Ovary (tissue), 9 donors: ENCODE measurements around the gene ATRN. TPM values are rescaled to one million over a fixed set of nuclear protein-coding genes. Genes with fewer than 3 reads are reported as not detected.
"Not testable (repeated sequence)": the region's sequence is repeated elsewhere in the genome, so short reads cannot be mapped to it uniquely, and the experiment has no call there.

ENCODE experiments used
- DNase-seq, 5 donors: peaks; one replicate each; pipeline ENCODE4 v3.0.0-alpha.2; 2019 to 2020
- H3K27ac ChIP-seq, 2 donors: fragments of 200-600 bp; one replicate each; pipeline versions ENCODE4 v1.5.1 to v1.8.0; 2019 to 2022
- H3K27me3 ChIP-seq: fragments of 200-600 bp; one replicate; pipeline ENCODE4 v1.8.0; 2022
- H3K36me3 ChIP-seq: fragments of 200-600 bp; sonication (generic); one replicate; pipeline ENCODE4 v1.5.1; 2019
- H3K4me1 ChIP-seq: one replicate; pipeline ENCODE4 v1.8.1; 2013; ENCODE audit warnings: mild to moderate bottlenecking, moderate library complexity; ENCODE audit not compliant: insufficient read depth
- H3K4me3 ChIP-seq: fragments of 200-600 bp; sonication (generic); one replicate; pipeline ENCODE4 v1.5.1; 2017
- H3K9me3 ChIP-seq, 2 donors: fragments of 200-600 bp in 1 of 2; sonication (generic) in 1 of 2; one replicate each; pipeline versions ENCODE4 v1.5.1 to v1.8.1; 2013 to 2019; ENCODE audit warnings: mild to moderate bottlenecking in 1 of 2, moderate library complexity in 1 of 2
- CTCF ChIP-seq, 3 donors: fragments of 450-650 bp in 2 of 3; fragments of 200-600 bp in 1 of 3; IDR thresholded peaks; one replicate each; pipeline versions ENCODE4 v1.5.1 to v1.8.0; 2016 to 2022; ENCODE audit warnings: antibody characterized with exemption in 3 of 3, mild to moderate bottlenecking in 1 of 3
- EP300 ChIP-seq: sonication (generic); formaldehyde crosslinking; IDR thresholded peaks from one replicate; pipeline ENCODE4 v1.6.1; 2017; ENCODE audit warnings: antibody characterized with exemption
- POLR2A ChIP-seq: fragments of 450-650 bp; IDR thresholded peaks from one replicate; pipeline ENCODE4 v1.6.1; 2017; ENCODE audit warnings: antibody characterized with exemption, mild to moderate bottlenecking, moderate library complexity
- WGBS, 3 donors: extraction: QIAGEN DNeasy Blood & Tissue Kit in 1 of 3; methylation state at CpG; one replicate each; pipeline versions ENCODE4 v1.1.5 to v1.1.7; 2013 to 2017; 5-methylcytosine and 5-hydroxymethylcytosine counted together
- intact Hi-C, 4 donors: fragments of 100-400 bp; cut with DNase I; formaldehyde crosslinking; loops; one replicate each; pipeline versions ENCODE4 v1.11.0 to v1.15.1; 2022 to 2023
- polyA plus RNA-seq, 2 donors: library from polyadenylated mRNA; stranded (reverse); fragments of 200-250 nt in 1 of 2; fragments of 350-450 nt in 1 of 2; fragmentation: Illumina TruSeq in 1 of 2; extraction: RNeasy Lipid Tissue Mini Kit (QIAGEN cat#74804) in 1 of 2; gene quantifications; one replicate each; pipeline ENCODE4 v1.2.3, GENCODE V29; 2013 to 2014
- total RNA-seq, 7 donors: library from RNA; depleted of rRNA in 2 of 7; stranded (reverse); fragments of >200 nt in 2 of 7; fragmentation: NEBNext Ultra II Directional in 3 of 7; extraction: Animal tissue kit (Norgen Biotek cat#: 25700) in 3 of 7; gene quantifications; one replicate each; pipeline versions ENCODE4 v1.1.0 to v1.2.4, GENCODE V29; 2016 to 2023
- donor health status: DM: no; HTN: no; CAD: no; lungs with moderate emphysema.
- donor health status: DM: no; HTN: no; CAD: no.
- donor health status: Bipolar disorder and iron deficiency.
- donor health status: DM: yes; HTN: yes; CAD: no.
- donor health status: DM: no; HTN: no; CAD: no.
- donor health status: DM: yes; HTN: yes; CAD: no.

ATRN gene
- total and polyA plus RNA-seq, 9 donors = 10.3 to 46.2 (median 23.6) TPM

DNA sequence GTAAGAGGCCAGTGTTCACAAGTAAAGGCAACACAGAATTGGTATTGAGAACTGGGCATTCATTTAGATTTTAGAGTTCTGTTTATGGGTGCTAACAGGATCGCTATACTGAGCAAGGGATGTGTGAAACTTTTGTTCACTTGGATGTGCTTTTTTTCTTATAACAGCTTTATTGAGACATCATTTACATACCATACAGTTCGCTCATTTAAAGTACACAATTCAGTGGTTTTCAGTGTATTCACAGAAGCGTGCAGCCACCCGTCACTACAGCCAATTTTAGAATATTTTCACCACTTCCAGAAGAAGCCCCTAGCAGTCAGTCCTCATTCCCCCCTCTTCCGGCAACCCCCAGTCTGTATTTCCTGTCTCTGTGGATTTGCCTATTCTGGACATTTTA lies 143.6 kb downstream of the ATRN start:
- no peaks in the 10 kb centered on the region for H3K27me3 ChIP-seq
- no peak for DNase-seq
- H3K4me3 ChIP-seq = no peak overlapping the region
- 92 to 98% (median 97%) methylated on average over 5 of the region's 5 CpGs for WGBS, 3 donors
- TF ChIP-seq CTCF (IDR thresholded peaks at IDR 0.05) (no peak), EP300 (no peak), POLR2A (no peak)
- no peaks in the 10 kb centered on the region for H3K9me3 ChIP-seq
- H3K4me1 ChIP-seq = no peaks in the 10 kb centered on the region
- no peak overlapping the region for H3K27ac ChIP-seq
- no peaks in the 10 kb centered on the region for H3K36me3 ChIP-seq
- intact Hi-C loops = no loop called here

DNA sequence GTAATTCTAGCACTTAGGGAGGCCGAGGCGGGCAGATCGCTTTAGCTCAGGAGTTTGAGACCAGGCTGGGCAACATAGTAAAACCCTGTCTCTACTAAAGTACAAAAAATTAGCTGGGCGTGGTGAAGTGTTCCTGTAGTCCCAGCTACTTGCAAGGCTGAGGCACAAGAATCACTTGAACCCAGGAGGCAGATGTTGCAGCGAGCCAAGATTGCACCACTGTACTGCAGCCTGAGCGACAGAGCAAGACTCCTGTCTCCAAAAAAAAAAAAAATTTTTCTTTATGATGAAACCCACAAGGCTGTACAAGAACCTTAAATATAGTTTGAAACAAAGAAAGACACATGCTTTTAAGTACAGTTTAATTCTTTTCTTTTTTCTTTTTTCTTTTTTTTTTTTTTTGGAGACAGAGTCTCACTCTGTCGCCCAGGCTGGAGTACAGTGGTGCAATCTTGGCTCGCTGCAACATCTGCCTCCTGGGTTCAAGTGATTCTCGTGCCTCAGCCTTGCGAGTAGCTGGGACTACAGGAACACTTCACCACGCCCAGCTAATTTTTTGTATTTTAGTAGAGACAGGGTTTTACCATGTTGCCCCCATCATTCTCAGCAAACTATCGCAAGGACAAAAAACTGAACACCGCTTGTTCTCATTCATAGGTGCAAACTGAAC lies 144.5 kb downstream of the ATRN start:
- H3K36me3 ChIP-seq, H3K27me3 ChIP-seq, H3K9me3 ChIP-seq, DNase-seq, intact Hi-C loops, H3K4me3 ChIP-seq, H3K27ac ChIP-seq, H3K4me1 ChIP-seq: not testable (repeated sequence)
- WGBS, 3 donors = 95 to 97% (median 97%) methylated on average over 13 of the region's 13 CpGs

DNA sequence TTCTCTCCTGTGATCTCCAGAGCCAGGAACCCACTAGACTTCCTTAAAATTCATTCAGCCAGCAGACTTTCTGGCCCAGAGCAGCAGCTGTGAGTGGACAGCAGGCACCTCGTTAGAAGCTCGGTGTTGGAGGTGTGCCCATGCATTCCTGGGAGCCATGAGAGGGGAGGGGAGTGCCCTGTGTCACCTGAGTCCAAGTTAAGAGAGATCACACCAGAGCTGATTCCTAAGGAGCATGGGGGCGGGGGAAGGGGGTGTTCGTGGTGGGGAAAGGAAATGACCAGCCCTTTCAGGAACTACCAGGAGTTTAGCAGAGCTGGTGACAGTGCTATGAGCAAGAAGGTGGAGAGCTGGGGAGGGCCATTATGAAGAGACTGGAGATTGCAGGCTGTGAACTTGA lies 145.4 kb downstream of the ATRN start:
- no peak overlapping the region for H3K27ac ChIP-seq
- no peaks in the 10 kb centered on the region for H3K36me3 ChIP-seq
- no peaks in the 10 kb centered on the region for H3K27me3 ChIP-seq
- intact Hi-C loops = no loop called here
- H3K4me1 ChIP-seq = no peaks in the 10 kb centered on the region
- TF ChIP-seq EP300 (no peak), CTCF (IDR thresholded peaks at IDR 0.05) (no peak), POLR2A (no peak)
- WGBS, 3 donors = 39 to 44% (median 43%) methylated on average over 4 of the region's 4 CpGs
- DNase-seq = no peak
- no peak overlapping the region for H3K4me3 ChIP-seq
- H3K9me3 ChIP-seq = no peaks in the 10 kb centered on the region

DNA sequence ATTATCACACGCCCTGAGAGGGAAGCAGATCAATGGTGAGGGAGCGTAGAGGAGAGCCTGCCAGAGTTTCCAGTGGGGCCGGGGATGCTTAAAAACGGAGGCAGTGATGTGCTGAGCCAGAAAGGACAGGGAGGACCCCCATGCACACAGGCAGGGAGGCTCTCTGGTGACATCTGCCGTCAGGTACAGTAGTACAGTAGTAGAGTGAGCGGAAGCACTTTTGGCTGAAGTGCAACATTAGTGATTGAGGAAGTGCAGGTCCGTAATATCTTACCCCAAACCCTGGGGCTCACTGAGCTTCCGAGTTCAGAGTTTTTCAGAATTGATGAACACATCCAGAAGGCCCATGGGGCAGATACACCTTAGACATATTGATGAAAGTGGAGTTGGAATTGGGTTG lies 150.3 kb downstream of the ATRN start:
- Histone ChIP-seq H3K4me3 (no peak overlapping the region), H3K36me3 (no peaks in the 10 kb centered on the region), H3K27me3 (no peaks in the 10 kb centered on the region), H3K27ac (no peak overlapping the region), H3K4me1 (no peaks in the 10 kb centered on the region), H3K9me3 (no peaks in the 10 kb centered on the region)
- intact Hi-C loops = no loop called here
- WGBS, 3 donors = 92 to 93% (median 93%) methylated on average over 8 of the region's 8 CpGs
- no peak for DNase-seq
- TF ChIP-seq POLR2A (no peak), EP300 (no peak), CTCF (IDR thresholded peaks at IDR 0.05) (no peak)

GRCh38 chr20:3622406-3622805 lies 151.6 kb downstream of the ATRN start:
- no peaks in the 10 kb centered on the region for H3K27me3 ChIP-seq
- H3K27ac ChIP-seq = no peak overlapping the region
- no peak overlapping the region for H3K4me3 ChIP-seq
- no peak for DNase-seq
- WGBS, 3 donors = 87 to 89% (median 88%) methylated on average over 4 of the region's 4 CpGs
- intact Hi-C loops = no loop called here
- H3K36me3 ChIP-seq = no peaks in the 10 kb centered on the region
- no peaks in the 10 kb centered on the region for H3K4me1 ChIP-seq
- TF ChIP-seq POLR2A (no peak), EP300 (no peak), CTCF (IDR thresholded peaks at IDR 0.05) (no peak)
- no peaks in the 10 kb centered on the region for H3K9me3 ChIP-seq
